ENCODE measurements around the gene NEK11. TPM values are rescaled to one million over a fixed set of nuclear protein-coding genes. Genes with fewer than 3 reads are reported as not detected.

The NEK11 gene
- polyA plus RNA-seq, 1 experiment, result 2.6 TPM

DNA sequence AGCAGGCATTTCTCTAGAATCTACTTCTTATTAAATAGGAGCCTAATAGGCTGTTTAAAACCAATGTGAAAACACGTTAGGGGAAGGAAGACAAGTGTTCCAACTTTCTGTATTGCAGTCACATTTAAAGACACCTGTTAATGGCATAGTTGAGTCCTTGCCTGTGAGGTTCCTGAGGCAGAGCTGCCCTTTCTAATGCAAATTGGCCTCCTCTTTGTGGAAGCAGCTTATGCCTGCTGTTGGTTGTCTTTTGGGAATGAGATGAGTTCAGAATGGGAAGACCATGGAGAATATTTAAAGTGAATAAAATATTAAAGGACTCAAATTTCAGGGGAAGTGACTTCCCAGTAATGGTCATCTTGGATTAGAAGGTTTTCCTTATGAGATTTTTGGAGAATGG, 51.2 kb downstream of the NEK11 start:
- POLR2A ChIA-PET, result no interaction called here
- CTCF ChIA-PET, result interaction anchor here (1.1 to 1.3 kb wide), 2 partner anchors 16 to 18 kb away, joined by 3 to 4 read pairs; no protein-coding TSS in a partner anchor
- TF ChIP-seq, protein P1, sequence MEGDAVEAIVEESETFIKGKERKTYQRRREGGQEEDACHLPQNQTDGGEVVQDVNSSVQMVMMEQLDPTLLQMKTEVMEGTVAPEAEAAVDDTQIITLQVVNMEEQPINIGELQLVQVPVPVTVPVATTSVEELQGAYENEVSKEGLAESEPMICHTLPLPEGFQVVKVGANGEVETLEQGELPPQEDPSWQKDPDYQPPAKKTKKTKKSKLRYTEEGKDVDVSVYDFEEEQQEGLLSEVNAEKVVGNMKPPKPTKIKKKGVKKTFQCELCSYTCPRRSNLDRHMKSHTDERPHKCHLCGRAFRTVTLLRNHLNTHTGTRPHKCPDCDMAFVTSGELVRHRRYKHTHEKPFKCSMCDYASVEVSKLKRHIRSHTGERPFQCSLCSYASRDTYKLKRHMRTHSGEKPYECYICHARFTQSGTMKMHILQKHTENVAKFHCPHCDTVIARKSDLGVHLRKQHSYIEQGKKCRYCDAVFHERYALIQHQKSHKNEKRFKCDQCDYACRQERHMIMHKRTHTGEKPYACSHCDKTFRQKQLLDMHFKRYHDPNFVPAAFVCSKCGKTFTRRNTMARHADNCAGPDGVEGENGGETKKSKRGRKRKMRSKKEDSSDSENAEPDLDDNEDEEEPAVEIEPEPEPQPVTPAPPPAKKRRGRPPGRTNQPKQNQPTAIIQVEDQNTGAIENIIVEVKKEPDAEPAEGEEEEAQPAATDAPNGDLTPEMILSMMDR (IDR thresholded peaks at IDR 0.05; ENCODE audit: insufficient read depth, low read depth, low read length), result no peak

GRCh38 chr3:131079086-131079485, 52.4 kb downstream of the NEK11 start:
- TF ChIP-seq, protein P1 (IDR thresholded peaks at IDR 0.05; ENCODE audit: insufficient read depth, low read depth, low read length), result no peak
- Histone ChIP-seq H3K27me3 (ENCODE audit: control insufficient read depth, insufficient read depth, low read length) (no peaks in the 10 kb centered on the region), H3K4me3 (ENCODE audit: low read depth, low read length) (no peak overlapping the region), H3K36me3 (ENCODE audit: control insufficient read depth, insufficient read depth, low read length) (no peaks in the 10 kb centered on the region)
- DNase-seq (ENCODE audit: low read depth), result no peak
- CTCF ChIA-PET, result no interaction called here
- POLR2A ChIA-PET, result no interaction called here

More for the DNA sequence above, 51.2 kb downstream of the NEK11 start:
- Histone ChIP-seq H3K27me3 (ENCODE audit: control insufficient read depth, insufficient read depth, low read length) (no peaks in the 10 kb centered on the region), H3K36me3 (ENCODE audit: control insufficient read depth, insufficient read depth, low read length) (no peaks in the 10 kb centered on the region), H3K4me3 (ENCODE audit: low read depth, low read length) (no peak overlapping the region)
- DNase-seq (ENCODE audit: low read depth), result no peak

- Histone ChIP-seq H3K4me3 (ENCODE audit: low read depth, low read length) (no peak overlapping the region), H3K27me3 (ENCODE audit: control insufficient read depth, insufficient read depth, low read length) (no peaks in the 10 kb centered on the region), H3K36me3 (ENCODE audit: control insufficient read depth, insufficient read depth, low read length) (no peaks in the 10 kb centered on the region)
- DNase-seq (ENCODE audit: low read depth), result no peak
- TF ChIP-seq, protein P1 (IDR thresholded peaks at IDR 0.05; ENCODE audit: insufficient read depth, low read depth, low read length), result no peak
- ChIA-PET POLR2A (interaction anchor here (0.5 to 0.6 kb wide), 2 partner anchors 146 to 966 kb away, joined by 3 to 5 read pairs; no protein-coding TSS in a partner anchor), CTCF (interaction anchor here (0.7 kb wide), 1 partner anchor 9 kb away, joined by 3 read pairs; no protein-coding TSS in a partner anchor)
These were observed 54.5 kb downstream of the NEK11 start for GRCh38 chr3:131081224-131081623.

- CTCF ChIA-PET, result no interaction called here
- POLR2A ChIA-PET, result no interaction called here
- no peaks in the 10 kb centered on the region for H3K27me3 ChIP-seq (ENCODE audit: control insufficient read depth, insufficient read depth, low read length)
- H3K36me3 ChIP-seq (ENCODE audit: control insufficient read depth, insufficient read depth, low read length), result no peaks in the 10 kb centered on the region
- H3K4me3 ChIP-seq (ENCODE audit: low read depth, low read length), result no peak overlapping the region
- no peak for DNase-seq (ENCODE audit: low read depth)
- TF ChIP-seq, protein P1 (IDR thresholded peaks at IDR 0.05; ENCODE audit: insufficient read depth, low read depth, low read length), result no peak
These were observed 55.6 kb downstream of the NEK11 start for GRCh38 chr3:131082246-131082645.

DNA sequence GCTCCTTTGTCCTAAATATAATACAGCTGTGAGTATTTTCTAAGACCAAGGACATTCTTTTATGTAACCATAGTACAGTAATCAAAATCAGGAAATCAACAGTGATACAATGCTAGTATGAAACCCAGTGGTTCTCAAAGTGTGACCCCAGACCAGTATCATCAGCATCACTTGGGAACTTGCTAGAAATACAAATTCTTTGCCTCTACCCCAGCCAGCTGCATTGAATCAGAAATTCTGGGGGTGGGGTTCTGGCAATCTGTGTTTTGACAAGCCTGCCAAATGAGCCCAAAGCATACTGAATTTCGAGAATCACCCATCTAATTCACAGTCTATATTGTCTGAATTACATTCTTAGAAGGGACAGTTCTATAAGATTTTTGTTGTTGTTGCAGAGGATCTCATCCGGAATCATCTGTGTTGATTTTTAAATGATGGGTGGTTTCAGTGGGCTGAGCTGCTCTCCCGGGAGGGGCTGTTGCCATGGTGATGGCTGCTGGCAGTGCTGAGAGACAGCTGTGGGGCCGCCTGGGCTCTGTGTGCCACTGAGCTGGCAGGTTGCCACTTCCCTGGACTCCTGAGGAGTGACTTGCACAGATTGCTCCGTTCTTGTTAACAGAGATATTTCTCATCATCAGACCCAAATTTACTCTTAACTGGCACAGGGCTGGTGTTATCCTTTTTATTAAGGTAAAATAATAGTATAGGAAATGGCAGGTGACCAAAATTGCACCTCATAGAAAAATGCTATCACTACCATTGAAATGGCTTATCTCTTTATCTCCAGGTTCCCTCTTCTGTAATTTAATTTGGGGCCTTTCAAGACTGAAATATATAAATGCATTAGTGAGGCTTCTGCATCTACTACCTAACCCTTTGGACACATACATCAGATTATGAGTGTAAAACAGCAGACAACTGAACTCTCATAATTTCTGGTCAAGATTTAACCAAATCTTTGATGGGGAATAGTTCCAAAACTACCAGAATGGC, 56.5 kb downstream of the NEK11 start:
- TF ChIP-seq, protein P1 (IDR thresholded peaks at IDR 0.05; ENCODE audit: insufficient read depth, low read depth, low read length), result no peak
- DNase-seq (ENCODE audit: low read depth), result no peak
- CTCF ChIA-PET, result no interaction called here
- no peak overlapping the region for H3K4me3 ChIP-seq (ENCODE audit: low read depth, low read length)
- H3K36me3 ChIP-seq (ENCODE audit: control insufficient read depth, insufficient read depth, low read length), result no peaks in the 10 kb centered on the region
- H3K27me3 ChIP-seq (ENCODE audit: control insufficient read depth, insufficient read depth, low read length), result no peaks in the 10 kb centered on the region
- POLR2A ChIA-PET, result no interaction called here

All from BJ (cell line).